COLO668 (cell line): ENCODE data around the gene INPP5D.

ENCODE experiments used
- DNase-seq: peaks from one replicate; lab custom pipeline; 2025; ENCODE audit not compliant: unreplicated experiment; lab: John Stamatoyannopoulos, UW

The INPP5D gene

DNA sequence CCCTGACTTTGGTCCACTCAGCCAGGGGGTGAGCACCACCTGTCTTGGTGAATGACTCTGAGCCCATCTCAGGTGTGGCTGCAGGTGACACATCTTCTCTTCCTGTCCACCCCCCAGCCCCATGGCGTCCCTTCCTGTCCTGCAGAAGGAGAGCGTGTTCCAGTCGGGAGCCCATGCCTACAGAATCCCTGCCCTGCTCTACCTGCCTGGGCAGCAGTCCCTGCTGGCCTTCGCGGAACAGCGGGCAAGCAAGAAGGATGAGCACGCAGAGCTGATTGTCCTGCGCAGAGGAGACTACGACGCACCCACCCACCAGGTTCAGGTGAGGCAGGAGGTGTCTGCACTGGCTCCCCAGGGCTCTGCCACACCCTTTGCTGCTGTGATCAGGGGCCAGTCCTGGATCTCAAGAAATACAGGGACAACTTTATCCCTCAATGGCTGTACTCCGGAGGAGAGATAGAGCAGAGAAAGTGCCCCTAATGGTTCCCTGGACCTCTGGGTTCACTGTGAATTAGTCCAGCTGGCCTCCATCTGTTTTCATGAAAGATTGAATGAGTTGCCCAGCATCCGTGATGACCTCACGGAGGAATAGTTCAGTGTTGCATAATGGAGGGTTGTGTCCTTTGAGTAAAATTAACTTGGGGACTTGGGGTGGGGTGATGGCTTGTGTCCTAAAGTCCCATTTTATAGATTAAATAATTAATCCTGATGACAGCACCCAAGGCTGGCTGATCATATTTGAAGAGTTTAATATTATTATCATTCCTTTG, 27.4 kb upstream of the INPP5D start, which contains the start of gene NEU2:
TSS of gene NEU2 (plus strand) at position 122 of the 770 bp plus-strand sequence. CDS start at position 122, 0 bp downstream.
- DNase-seq = no peak

DNA sequence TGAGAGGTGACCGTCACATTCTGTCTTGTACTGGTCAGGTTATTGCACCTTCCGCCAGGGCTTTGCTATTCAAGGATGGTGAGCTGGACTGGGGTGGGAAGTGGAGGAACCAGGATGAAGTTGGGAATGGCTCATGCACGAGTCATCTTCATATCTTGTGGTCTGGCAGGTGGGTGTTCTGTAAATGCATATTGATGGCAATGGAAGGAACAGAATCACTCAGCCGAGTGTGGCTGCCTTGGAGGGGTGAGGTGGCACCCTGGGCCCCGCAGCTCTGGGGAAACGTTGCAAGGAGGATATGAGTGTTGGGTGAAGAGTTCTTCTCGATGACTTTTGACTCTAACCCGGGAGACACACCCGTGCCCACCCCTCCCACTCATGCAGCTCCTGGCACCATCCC, 26.5 kb upstream of the INPP5D start:
- DNase-seq = no peak

DNA sequence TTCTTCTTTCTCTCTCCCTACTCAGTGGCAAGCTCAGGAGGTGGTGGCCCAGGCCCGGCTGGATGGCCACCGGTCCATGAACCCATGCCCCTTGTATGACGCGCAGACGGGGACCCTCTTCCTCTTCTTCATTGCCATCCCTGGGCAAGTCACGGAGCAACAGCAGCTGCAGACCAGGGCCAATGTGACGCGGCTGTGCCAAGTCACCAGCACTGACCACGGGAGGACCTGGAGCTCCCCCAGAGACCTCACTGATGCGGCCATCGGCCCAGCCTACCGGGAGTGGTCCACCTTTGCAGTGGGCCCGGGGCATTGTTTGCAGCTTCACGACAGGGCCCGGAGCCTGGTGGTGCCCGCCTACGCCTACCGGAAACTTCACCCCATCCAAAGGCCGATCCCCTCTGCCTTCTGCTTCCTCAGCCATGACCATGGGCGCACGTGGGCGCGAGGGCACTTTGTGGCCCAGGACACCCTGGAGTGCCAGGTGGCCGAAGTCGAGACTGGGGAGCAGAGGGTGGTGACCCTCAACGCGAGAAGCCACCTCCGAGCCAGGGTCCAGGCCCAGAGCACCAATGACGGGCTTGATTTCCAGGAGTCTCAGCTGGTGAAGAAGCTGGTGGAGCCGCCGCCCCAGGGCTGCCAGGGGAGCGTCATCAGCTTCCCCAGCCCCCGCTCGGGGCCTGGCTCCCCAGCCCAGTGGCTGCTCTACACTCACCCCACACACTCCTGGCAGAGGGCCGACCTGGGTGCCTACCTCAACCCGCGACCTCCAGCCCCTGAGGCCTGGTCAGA, 25.9 kb upstream of the INPP5D start:
- DNase-seq = no peak

DNA sequence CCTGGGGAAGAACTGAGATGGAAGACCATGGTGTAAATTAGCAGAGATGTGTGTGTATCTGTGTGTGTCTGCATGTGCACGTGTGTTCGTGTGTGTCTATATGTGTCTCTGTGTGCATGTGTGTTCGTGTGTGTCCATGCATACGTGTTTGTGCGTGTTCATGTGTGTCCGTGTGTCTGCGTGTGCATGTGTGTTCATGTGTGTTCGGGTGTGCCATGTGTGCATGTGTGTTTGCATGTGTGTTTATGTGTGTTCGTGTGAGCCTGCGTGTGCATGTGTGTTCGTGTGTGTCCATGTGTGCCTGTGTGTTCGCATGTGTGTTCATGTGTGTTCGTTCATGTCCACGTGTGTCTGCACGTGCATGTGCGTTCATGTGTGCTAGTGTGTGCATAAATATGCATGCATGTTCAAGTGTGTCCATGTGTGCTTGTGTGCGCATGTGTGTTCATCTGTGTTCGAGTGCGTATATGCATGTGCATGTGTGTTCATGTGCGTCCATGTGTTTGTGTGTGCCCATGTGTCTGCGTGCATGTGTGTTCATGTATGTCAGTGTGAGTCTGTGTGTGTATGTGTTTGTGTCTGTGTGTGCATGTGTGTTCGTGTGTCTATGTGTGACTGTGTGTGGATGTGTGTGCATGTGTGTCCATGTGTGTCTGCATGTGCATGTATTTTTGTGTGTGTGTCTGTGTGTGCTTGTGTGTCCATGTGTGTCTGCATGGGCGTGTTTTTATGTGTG, 24.5 kb upstream of the INPP5D start:
- DNase-seq = no peak

DNA sequence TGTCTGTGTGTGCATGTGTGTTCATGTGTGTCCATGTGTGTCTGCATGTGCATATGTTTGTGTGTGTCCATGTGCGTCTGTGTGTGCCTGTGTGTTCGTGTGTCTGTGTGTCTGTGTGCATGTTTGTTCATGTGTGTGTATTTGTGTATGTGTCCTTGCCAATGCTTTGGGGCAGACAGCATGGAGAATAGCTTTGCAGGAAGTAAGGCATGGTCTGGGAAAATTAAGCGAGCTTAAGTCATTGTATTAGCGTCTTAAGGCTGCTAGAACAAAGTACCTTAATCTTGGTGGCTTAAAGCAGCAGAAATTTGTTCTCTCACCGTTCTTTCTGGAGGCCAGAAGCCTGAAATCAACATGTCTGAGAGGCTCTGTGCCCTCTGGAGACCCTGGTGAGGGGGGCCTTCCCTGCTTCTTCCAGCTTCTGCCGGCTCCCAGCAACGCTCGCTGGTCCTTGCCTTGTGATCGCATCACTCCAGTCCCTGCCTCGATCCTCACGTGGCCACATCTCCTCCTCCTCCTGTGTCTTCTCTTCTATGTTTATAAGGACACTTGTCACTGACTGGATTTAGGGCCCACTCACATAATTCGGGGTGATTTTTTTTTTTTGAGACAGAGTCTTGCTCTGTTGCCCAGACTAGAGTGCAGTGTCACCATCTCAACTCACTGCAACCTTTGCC, 23.8 kb upstream of the INPP5D start:
- no peak for DNase-seq

DNA sequence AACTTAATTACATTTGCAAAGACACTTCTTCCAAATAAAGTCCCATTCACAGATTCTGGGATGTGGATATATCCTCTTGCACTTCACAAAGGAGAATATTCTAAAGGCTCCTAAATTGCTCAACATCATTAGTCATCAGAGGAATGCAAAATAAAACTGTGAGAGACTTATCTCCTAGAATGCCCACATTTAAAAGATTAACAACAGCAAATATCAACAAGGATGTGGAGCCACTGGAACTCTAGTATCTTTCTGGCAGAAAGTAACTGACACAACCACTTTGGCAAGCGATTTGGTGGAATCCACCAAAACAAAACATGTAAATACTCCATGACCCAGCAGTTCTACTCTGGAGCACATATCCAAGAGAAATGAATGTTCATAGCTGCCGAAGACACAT, 23.1 kb upstream of the INPP5D start:
- DNase-seq = no peak

DNA sequence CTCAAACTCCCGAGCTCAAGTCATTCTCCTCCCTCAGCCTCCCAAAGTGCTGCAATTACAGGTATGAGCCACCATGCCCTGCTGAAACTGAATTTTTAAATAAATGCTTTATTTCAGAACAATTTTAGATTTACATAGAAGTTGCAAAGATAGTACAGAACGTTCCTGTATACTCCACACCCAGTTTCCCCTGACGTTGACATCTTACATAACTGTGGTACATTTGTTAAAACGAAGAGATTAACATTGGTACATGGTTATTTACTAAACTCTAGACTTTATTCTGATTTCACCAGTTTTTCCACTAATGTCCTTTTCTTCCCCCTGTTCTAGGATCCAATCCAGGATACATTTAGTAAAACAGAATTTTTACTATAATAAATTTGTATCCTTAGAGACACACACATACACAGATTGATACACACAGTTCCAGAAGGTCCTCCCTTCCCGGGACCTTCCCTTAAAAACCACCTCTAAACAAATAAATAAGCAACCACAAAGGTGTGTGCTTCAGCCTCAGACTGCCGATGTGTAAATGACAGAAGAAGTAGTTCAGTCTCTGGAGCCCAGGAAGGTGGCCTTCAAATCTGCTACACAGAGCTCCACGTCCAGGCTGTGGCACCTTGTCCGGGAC, 20.8 kb upstream of the INPP5D start:
- no peak for DNase-seq

DNA sequence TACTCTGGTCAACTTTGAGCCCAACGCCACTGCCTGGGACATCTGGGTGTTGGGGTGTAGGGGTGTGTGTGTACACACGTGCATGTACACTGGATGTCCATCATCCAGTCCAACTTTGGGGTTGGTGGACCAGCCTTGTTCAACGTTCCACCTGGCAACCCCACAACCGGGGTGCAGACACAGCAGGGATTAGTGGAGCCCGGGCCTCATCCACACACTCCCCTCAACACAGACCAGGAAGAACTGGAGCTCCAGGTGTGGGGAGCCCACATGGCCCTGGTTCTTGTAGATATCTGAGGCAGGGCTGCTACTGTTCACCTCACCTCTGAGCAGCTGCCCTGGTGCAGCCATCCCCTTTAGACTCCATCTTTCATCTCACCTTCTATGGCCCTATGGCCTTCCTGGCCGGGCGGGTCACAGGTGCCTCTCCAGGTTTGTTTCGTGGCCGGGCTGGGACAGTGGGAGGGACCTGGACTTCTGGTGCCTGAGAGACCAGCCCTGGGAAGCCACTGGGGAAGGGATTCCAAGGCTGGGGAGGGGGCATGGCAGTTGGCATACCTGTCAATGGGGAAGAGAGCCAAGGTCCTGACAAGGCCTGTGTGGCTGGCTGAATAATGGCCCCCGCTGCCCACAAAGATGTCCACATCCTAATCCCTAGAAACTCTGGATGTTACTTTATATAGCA, 20.2 kb upstream of the INPP5D start:
- no peak for DNase-seq

DNA sequence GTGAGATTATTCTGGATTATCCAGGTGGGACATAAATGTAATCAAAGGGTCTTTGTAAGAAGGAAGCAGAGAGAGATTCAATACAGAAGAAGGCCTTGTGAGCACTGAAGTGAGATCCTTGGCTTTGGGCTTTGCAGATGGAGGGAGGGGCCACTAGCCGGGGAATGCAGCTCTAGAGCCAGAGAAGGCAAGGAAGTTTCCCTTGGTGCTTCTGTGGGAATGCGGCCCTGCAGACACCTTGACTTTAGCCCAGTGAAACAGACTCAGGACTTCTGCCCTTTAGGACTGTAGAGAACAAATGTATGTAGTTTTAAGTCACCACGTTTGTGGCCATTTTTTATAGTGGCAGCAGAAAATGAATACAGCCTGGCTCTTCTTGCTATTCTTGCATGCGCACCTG, 19.6 kb upstream of the INPP5D start:
- no peak for DNase-seq

DNA sequence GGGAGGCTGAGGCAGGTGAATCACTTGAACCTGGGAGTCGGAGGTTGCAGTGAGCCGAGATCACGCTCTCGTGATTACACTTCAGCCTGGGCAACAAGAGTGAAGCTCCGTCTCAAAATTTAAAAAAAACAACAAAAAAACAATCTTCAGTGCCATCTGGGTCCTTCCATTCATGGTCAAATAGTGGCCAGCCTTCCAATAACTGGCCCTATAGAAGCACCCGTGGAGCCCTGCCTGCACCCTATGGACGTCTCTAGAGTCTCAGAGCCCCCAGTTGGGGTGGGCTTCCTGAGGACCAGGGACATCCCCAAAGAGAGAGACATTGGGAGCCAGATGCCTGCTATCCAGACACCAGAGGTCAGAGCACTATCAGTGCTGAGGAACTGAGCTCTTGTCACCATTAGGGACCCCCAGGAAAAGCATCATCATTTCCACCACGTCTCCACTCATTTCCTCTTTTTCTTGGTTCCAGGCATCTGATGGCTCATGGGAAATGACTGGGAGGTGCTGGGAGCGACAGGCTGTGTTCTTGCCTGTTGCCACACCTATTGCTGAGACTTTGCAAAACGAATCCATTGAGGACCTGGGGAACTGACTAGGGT, 18.3 kb upstream of the INPP5D start:
- no peak for DNase-seq

DNA sequence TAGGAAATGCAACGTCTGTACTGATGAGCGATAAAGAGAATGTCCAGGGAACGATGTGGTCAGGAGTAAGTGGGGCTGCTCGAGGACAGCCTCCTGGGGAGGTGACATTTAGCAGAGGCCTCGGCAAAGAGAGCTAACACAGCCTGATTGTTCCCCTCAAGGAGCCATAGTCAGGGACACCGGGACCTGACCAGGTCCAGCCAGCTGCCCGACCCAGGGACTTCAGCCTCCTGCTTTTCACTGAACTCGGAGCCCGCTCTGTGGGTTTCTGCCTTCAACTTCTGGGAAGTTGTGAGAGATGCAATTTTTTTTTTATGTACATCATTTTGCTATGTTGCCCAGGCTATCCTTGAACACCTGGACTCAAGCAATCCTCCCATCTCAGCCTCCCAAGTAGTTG, 17.6 kb upstream of the INPP5D start:
- no peak for DNase-seq

DNA sequence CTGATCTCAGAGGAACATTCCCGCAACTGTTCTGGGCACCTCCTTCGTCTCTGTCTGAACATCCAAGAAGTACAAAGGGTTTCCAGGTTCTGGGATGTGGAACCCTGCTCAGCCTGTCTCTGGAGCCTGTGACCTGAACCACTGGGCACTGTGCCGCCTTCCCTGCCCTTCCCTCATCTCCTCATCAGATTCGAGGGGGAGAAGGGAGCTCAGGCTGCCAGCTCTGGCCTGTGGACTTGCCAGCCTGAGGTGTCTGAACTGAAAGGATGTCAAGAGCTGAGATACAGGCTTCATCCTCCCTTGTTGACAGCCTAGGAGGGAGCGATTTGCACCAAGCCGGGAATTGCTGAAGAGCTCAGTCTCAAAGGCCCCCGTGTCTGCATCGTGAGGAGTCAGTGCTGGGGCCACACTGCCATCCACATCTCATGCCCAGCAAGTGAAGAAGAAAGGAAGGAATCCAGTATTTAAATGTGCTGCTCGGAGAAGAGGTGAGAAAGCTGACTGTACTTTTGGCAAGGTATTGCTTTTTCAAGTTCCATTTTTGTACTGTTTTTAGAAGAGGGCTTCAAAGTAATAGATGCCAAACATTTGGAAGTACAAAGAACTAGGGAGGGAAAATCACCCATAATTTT, 15.1 kb upstream of the INPP5D start:
- no peak for DNase-seq

DNA sequence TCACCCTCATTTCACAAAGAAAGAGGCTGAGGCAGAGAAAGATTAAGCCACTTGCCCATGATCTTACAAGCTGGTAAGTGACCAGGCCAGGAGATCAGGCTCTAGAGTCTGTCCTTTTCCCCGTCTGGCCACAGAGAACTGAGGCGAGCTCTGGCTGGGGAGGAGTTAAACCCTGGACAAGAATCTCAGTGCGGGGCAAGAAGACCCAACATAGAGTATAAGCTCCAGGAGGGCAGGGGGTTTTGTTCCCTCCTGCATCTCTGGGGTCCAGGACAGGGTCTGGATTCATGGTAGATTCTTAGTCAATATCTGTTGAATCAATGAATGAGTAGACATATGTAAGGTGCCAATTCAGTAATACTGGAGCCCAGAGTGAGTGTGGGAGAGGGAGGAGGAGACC, 12.9 kb upstream of the INPP5D start:
- DNase-seq = no peak

DNA sequence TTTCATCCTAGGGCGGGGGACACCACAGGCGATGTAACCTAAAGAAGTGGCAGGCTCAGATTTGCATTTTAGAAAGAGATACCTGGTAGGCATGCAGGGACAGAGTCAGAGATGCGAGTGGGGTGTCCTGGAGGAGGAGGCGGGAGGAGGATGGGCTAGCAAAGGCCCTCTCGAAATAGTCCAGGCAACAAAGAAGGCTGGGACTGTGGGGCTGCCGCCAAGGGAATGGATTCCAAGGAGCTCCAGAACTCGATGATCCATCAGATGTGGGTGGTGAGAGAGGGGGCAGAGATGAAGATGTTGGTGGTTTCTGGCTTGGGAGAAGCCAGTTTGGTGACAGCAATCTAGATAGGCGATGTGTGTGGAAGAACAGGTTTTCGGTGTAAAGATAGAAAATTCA, 12.5 kb upstream of the INPP5D start:
- DNase-seq = no peak

DNA sequence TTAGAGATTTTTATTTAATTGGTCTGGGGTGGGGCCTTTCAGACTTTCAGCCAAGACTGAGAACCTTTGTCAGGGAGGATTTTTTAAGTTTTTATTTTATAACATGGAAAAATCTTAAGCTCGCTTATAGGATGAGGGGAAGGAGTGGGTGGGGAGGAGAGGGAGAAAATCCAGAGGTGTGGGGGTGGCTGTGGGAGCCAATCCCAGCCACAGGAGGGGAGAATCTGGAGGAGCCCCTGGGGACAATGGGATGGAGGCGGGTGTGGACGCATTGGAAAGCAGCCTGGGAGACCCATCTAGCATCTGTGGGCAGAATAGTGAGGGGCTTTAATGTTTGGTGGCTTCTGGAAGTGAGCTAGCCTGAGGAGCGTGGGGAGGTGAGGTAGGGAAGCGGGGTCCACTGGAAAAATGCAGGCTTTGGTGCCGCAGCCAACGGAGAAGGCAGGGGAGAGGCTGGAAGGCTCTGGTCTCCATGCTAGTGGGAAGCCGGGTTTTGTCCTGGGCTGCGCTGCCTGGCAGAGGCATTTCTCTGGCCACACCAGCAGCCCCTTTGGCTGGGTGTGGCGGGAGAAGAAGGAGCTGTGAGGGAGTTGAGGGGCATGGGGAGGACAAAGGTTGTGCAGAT, 11.5 kb upstream of the INPP5D start:
- DNase-seq = no peak

DNA sequence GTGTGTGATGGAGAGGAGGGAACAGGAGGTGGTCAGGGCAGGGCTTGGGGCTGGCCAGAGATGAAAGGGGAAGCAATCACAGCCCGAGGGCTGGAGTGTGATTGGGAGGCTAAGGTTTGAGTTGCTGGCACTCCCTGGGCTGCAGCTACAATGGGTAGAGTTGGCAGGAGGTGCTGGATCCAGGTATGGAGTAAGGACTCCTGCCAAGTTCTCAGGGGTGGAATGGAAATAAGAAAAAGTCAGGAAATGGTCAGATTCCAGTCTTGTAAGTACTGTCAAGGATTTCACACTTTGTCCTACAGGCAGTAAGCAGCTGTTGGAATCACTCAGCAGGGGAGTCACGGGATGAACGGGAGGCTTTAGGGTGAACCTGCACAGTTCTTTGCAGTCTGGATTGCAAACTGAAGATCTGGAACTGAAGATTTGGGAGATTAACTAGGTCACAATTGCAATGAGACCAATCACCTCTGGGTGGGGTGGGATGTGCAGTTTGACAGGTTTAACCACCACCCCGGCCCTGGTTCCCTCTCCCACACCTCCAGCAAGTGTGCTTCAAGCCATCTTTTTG, 10.9 kb upstream of the INPP5D start:
- no peak for DNase-seq

DNA sequence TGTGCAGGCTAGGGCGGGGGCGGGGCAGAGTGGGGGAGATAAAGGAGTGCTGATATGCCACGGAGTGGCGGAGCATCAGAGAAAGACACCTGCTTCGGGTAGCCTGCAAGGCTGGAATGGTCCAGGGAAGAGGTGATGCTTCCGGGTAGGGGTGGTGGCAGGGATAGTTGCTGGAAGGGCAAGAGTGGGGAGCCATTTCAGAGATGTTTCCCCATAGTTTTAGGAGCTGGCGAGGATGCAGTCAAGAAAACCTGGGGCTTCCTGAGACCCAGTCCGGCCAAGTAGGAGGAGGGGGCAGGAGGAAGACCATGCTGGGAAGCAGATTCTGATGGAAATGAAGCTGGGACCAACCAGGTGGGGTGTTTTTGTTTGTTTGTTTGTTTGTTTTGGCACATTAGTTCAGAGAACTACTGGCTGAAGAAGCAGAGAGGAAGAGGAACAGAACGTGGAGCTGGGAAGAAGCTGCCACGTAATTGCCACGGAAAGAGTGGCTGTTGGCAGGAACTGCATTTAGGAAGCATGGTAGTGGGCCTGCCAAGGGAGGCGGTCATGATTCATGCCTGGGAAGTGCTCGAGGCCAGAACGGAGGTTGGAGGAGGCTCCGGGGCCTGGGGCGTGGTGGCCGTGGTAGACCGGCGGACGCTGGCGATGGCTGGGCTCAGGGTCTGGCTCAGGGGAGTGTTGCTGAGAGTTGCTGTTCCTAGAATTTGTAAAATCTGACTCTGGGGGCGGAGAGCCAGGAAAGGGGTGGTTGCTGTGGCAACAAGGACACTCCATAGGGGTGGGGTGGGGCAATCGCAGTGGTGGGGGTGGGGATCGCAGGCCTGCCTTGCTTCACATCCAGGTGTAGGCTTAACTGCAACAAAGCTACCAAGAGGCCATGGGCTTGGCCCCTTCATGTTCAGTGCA, 8.6 kb upstream of the INPP5D start:
- DNase-seq = no peak
